Heart left ventricle (tissue), 13 donors: Measurements from ENCODE around the gene RALGAPA2.

Experiments used
- CTCF ChIP-seq, 12 donors: fragments of 200-600 bp; sonication (generic) in 4 of 12; IDR thresholded peaks; one replicate each; pipeline versions ENCODE4 v1.5.0 to v1.8.0; 2018 to 2022; ENCODE audit warnings: antibody characterized with exemption in 12 of 12, mild to moderate bottlenecking in 5 of 12
- POLR2A ChIP-seq, 2 donors: fragments of 450-650 bp; IDR thresholded peaks; one replicate each; pipeline ENCODE4 v1.6.1; 2017; ENCODE audit warnings: antibody characterized with exemption in 2 of 2, mild to moderate bottlenecking in 2 of 2, moderate library complexity in 2 of 2
- donor health status: ischemic (EF 13 %, LVEDD 7.1; RV severe dilation, severe dysfunction).
- donor health status: DM: no; HTN: yes; CAD: no.
- donor health status: DM: no; HTN: no; CAD: no.
- donor health status: ischemic (EF 25% LVEDD 6.9; RV normal size, moderate dysfunction).
- donor health status: ischemic (EF 25% LVEDD 5.7; RV mildly dilated, moderate dysfunction).
- donor health status: ischemic (EF 35%, LVEDD 5.7; RV mildly dilated, moderate dysfunction).
- donor health status: nonischemic (EF 11% LVEDD 7.7; RV severe dilation, severe dysfunction).
- donor health status: DM: yes; HTN: yes; CAD: no.
- donor health status: PGD.
- donor health status: ischemic (EF 29% LVEDD 5.4; RV normal size, mild dysfunction).
- donor health status: nonischemic (EF 23%, LVEDD 6.1; RV moderate dilation, normal function).

- TF ChIP-seq CTCF (IDR thresholded peaks at IDR 0.05), result no peak
- TF ChIP-seq POLR2A (IDR thresholded peaks at IDR 0.05), result no peak
Measured at GRCh38 chr20:20548527-20549266, 163.7 kb downstream of the RALGAPA2 start.
